Uterus (tissue), 2 donors: ENCODE results near the gene HIRA.

ENCODE experiments used
- CTCF ChIP-seq, 4 experiments: fragments of 200-600 bp in 2 of 4; fragments of 450-650 bp in 2 of 4; sonication (generic) in 2 of 4; IDR thresholded peaks; one replicate each; pipeline ENCODE4 v1.5.1; 2016 to 2019; ENCODE audit warnings: antibody characterized with exemption in 4 of 4, mild to moderate bottlenecking in 2 of 4, moderate library complexity in 1 of 4
- POLR2A ChIP-seq, 2 donors: fragments of 450-650 bp; IDR thresholded peaks; one replicate each; pipeline ENCODE4 v1.6.1; 2016; ENCODE audit warnings: antibody characterized with exemption in 2 of 2, mild to moderate bottlenecking in 1 of 2, moderate library complexity in 1 of 2

- no peak for TF ChIP-seq CTCF (IDR thresholded peaks at IDR 0.05)
- no peak for TF ChIP-seq POLR2A (IDR thresholded peaks at IDR 0.05)
Measured at GRCh38 chr22:19359554-19360299, 71.8 kb downstream of the HIRA start.
